HEK293 (cell line): Measurements from ENCODE around the gene KSR1.
"Not testable (repeated sequence)": the region's sequence is repeated elsewhere in the genome, so short reads cannot be mapped to it uniquely, and the experiment has no call there.

ENCODE experiments used
- CTCF ChIA-PET: fragments of 350-600 bp; formaldehyde crosslinking; extraction: SDS; loops from one replicate; lab custom pipeline; 2021; ENCODE audit warnings: antibody characterized with exemption; lab: Yijun Ruan, JAX
- POLR2A ChIA-PET: fragments of 300-600 bp; formaldehyde crosslinking; extraction: SDS; loops from one replicate; lab custom pipeline; 2020; ENCODE audit warnings: antibody characterized with exemption, inconsistent platforms; lab: Yijun Ruan, JAX
- H3K27ac ChIP-seq: fragments of 200-500 bp; sonication (Bioruptor generic); 2 replicates; pipeline ENCODE4 v1.5.1; 2014; ENCODE audit warnings: low read depth, low read length, control low read depth, inconsistent platforms; ENCODE audit errors: extremely low read depth
- H3K36me3 ChIP-seq, 2 experiments: fragments of 200-500 bp in 1 of 2; sonication (Bioruptor generic) in 1 of 2; 1 replicate in 1 of 2; 2 replicates in 1 of 2; pipeline ENCODE4 v1.5.1; 2014 to 2017; ENCODE audit warnings: inconsistent platforms in 2 of 2, low read length in 2 of 2; ENCODE audit not compliant: control insufficient read depth in 2 of 2, insufficient read depth in 1 of 2
- H3K4me1 ChIP-seq: fragments of 200-500 bp; sonication (Bioruptor generic); 2 replicates; pipeline ENCODE4 v1.5.1; 2014; ENCODE audit warnings: mild to moderate bottlenecking, low read length, inconsistent platforms; ENCODE audit not compliant: control insufficient read depth, insufficient read depth
- H3K4me3 ChIP-seq: 2 replicates; pipeline ENCODE4 v1.5.1; 2011; ENCODE audit warnings: low read depth, mild to moderate bottlenecking, control low read depth, low read length, moderate library complexity
- H3K9me3 ChIP-seq: fragments of 200-500 bp; sonication (Bioruptor generic); 2 replicates; pipeline ENCODE4 v1.5.1; 2014; ENCODE audit warnings: low read depth, low read length, inconsistent platforms; ENCODE audit not compliant: control insufficient read depth, insufficient read depth
- GLIS1 ChIP-seq: fragments of 450-650 bp; formaldehyde crosslinking; IDR thresholded peaks from 2 replicates; pipeline ENCODE4 v1.5.1; 2016; ENCODE audit warnings: missing biosample characterization, missing genetic modification characterization
- HOXC10 ChIP-seq: sonication (generic); formaldehyde crosslinking; IDR thresholded peaks from 2 replicates; pipeline ENCODE4 v1.8.1; 2023; ENCODE audit warnings: mild to moderate bottlenecking, missing genetic modification reagents
- OSR2 ChIP-seq: fragments of 450-650 bp; formaldehyde crosslinking; IDR thresholded peaks from 2 replicates; pipeline ENCODE4 v1.5.1; 2016; ENCODE audit warnings: missing biosample characterization, missing genetic modification characterization
- ZNF132 ChIP-seq: fragments of 450-650 bp; formaldehyde crosslinking; IDR thresholded peaks from 2 replicates; pipeline ENCODE4 v1.5.1; 2017; ENCODE audit warnings: missing biosample characterization, missing genetic modification characterization, borderline replicate concordance
- ZNF140 ChIP-seq: fragments of 450-650 bp; formaldehyde crosslinking; IDR thresholded peaks from 2 replicates; pipeline ENCODE4 v1.5.1; 2016; ENCODE audit warnings: missing biosample characterization, missing genetic modification characterization
- ZNF146 ChIP-seq: fragments of 450-650 bp; formaldehyde crosslinking; IDR thresholded peaks from 2 replicates; pipeline ENCODE4 v1.5.1; 2016; ENCODE audit warnings: missing biosample characterization, missing genetic modification characterization
- ZNF202 ChIP-seq: fragments of 450-650 bp; formaldehyde crosslinking; IDR thresholded peaks from 2 replicates; pipeline ENCODE4 v1.5.1; 2016; ENCODE audit warnings: missing biosample characterization, missing genetic modification characterization, borderline replicate concordance
- ZNF266 ChIP-seq: fragments of 450-650 bp; formaldehyde crosslinking; IDR thresholded peaks from 2 replicates; pipeline ENCODE4 v1.5.1; 2016; ENCODE audit warnings: missing biosample characterization, missing genetic modification characterization, low read depth
- ZNF324 ChIP-seq: fragments of 450-650 bp; formaldehyde crosslinking; IDR thresholded peaks from 2 replicates; pipeline ENCODE4 v1.5.1; 2016; ENCODE audit warnings: missing biosample characterization, missing genetic modification characterization
- ZNF37A ChIP-seq: fragments of 450-650 bp; IDR thresholded peaks from 2 replicates; pipeline ENCODE4 v1.5.1; 2018; ENCODE audit warnings: missing biosample characterization, missing genetic modification characterization
- ZNF521 ChIP-seq: fragments of 450-650 bp; formaldehyde crosslinking; IDR thresholded peaks from 2 replicates; pipeline ENCODE4 v1.5.1; 2017; ENCODE audit warnings: missing biosample characterization, mild to moderate bottlenecking, missing genetic modification characterization
- ZNF639 ChIP-seq: fragments of 450-650 bp; formaldehyde crosslinking; IDR thresholded peaks from 2 replicates; pipeline ENCODE4 v1.5.1; 2016; ENCODE audit warnings: missing biosample characterization, missing genetic modification characterization
- ZNF677 ChIP-seq: fragments of 450-650 bp; IDR thresholded peaks from 2 replicates; pipeline ENCODE4 v1.5.0; 2018; ENCODE audit warnings: missing biosample characterization, mild to moderate bottlenecking, missing genetic modification characterization, moderate library complexity
- ZNF747 ChIP-seq: fragments of 450-650 bp; formaldehyde crosslinking; IDR thresholded peaks from 2 replicates; pipeline ENCODE4 v1.5.1; 2016; ENCODE audit warnings: missing biosample characterization, missing genetic modification characterization
- ZNF768 ChIP-seq: fragments of 450-650 bp; formaldehyde crosslinking; IDR thresholded peaks from 2 replicates; pipeline ENCODE4 v1.5.1; 2018; ENCODE audit warnings: missing biosample characterization, mild to moderate bottlenecking, missing genetic modification characterization
- ZNF776 ChIP-seq: fragments of 450-650 bp; formaldehyde crosslinking; IDR thresholded peaks from 2 replicates; pipeline ENCODE4 v1.5.0; 2017; ENCODE audit warnings: missing biosample characterization, missing genetic modification characterization, borderline replicate concordance
- ZNF843 ChIP-seq: fragments of 450-650 bp; formaldehyde crosslinking; IDR thresholded peaks from 2 replicates; pipeline ENCODE4 v1.5.1; 2016; ENCODE audit warnings: missing biosample characterization, missing genetic modification characterization
- TF ChIP-seq, protein P1 (sequence below): fragments of 450-650 bp; formaldehyde crosslinking; IDR thresholded peaks from 2 replicates; pipeline ENCODE4 v1.5.1; 2017; ENCODE audit warnings: missing biosample characterization, mild to moderate bottlenecking, missing genetic modification characterization, moderate library complexity
- TF ChIP-seq, protein P2 (sequence below): fragments of 450-650 bp; formaldehyde crosslinking; IDR thresholded peaks from 2 replicates; pipeline ENCODE4 v1.5.1; 2016; ENCODE audit warnings: missing biosample characterization, missing genetic modification characterization
- TF ChIP-seq, protein P3 (sequence below): fragments of 450-650 bp; formaldehyde crosslinking; IDR thresholded peaks from 2 replicates; pipeline ENCODE4 v1.5.1; 2017; ENCODE audit warnings: missing biosample characterization, missing genetic modification characterization

KSR1 gene

GRCh38 chr17:27421111-27421510, 35.1 kb upstream of the KSR1 start:
- no peaks in the 10 kb centered on the region for H3K4me1 ChIP-seq
- POLR2A ChIA-PET = no interaction called here
- no peaks in the 10 kb centered on the region for H3K9me3 ChIP-seq
- CTCF ChIA-PET = interaction anchor here (0.6 to 0.9 kb wide), 2 partner anchors 9 to 15 kb away, joined by 3 to 4 read pairs; no protein-coding TSS in a partner anchor
- H3K4me3 ChIP-seq = no peak overlapping the region
- no peaks in the 10 kb centered on the region for H3K36me3 ChIP-seq
- no peak overlapping the region for H3K27ac ChIP-seq
- no peak for TF ChIP-seq ZNF324 (tag by site-specific recombination)
- TF ChIP-seq ZNF140 (tag by site-specific recombination) = no peak
- TF ChIP-seq, protein P1, sequence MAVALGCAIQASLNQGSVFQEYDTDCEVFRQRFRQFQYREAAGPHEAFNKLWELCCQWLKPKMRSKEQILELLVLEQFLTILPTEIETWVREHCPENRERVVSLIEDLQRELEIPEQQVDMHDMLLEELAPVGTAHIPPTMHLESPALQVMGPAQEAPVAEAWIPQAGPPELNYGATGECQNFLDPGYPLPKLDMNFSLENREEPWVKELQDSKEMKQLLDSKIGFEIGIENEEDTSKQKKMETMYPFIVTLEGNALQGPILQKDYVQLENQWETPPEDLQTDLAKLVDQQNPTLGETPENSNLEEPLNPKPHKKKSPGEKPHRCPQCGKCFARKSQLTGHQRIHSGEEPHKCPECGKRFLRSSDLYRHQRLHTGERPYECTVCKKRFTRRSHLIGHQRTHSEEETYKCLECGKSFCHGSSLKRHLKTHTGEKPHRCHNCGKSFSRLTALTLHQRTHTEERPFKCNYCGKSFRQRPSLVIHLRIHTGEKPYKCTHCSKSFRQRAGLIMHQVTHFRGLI (tag by site-specific recombination) = no peak
- TF ChIP-seq ZNF768 (tag by site-specific recombination) = no peak
- no peak for TF ChIP-seq ZNF639 (tag by site-specific recombination)
- no peak for TF ChIP-seq ZNF776 (tag by site-specific recombination)
- TF ChIP-seq, protein P2, sequence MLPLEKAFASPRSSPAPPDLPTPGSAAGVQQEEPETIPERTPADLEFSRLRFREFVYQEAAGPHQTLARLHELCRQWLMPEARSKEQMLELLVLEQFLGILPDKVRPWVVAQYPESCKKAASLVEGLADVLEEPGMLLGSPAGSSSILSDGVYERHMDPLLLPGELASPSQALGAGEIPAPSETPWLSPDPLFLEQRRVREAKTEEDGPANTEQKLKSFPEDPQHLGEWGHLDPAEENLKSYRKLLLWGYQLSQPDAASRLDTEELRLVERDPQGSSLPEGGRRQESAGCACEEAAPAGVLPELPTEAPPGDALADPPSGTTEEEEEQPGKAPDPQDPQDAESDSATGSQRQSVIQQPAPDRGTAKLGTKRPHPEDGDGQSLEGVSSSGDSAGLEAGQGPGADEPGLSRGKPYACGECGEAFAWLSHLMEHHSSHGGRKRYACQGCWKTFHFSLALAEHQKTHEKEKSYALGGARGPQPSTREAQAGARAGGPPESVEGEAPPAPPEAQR (tag by site-specific recombination) = no peak
- TF ChIP-seq ZNF521 = no peak
- TF ChIP-seq ZNF843 = no peak
- no peak for TF ChIP-seq ZNF132 (tag by site-specific recombination)

DNA sequence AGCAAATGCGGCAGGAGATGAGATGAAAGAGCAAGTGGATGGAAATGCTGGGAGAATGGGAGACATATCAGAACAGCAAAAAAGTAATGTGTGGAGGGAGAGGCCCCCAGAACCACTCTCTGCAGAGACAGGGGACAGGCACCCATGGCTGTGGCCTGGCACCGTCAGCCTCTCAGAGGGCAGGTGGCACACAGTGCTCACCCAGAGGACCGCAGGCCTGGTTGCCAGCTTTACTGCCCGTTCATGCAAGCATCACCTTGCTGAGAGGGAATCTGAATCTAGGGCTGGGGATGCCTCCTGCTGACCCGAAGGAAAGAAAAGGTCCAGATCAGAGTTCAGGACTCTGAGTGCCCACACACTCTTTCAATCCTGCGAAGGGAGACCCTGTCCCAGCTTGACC, 34.6 kb upstream of the KSR1 start:
- POLR2A ChIA-PET, H3K9me3 ChIP-seq, H3K4me1 ChIP-seq, H3K4me3 ChIP-seq, H3K36me3 ChIP-seq, H3K27ac ChIP-seq: not testable (repeated sequence)
- CTCF ChIA-PET = interaction anchor here (0.7 to 0.9 kb wide), 2 partner anchors 9 to 132 kb away, joined by 3 read pairs; no protein-coding TSS in a partner anchor

- TF ChIP-seq ZNF202 (no peak), ZNF146 (no peak), ZNF677 (tag by site-specific recombination) (no peak)
- ChIA-PET CTCF (interaction anchor here (0.6 to 1.1 kb wide), 3 partner anchors 131 to 178 kb away, joined by 3 read pairs; no protein-coding TSS in a partner anchor), POLR2A (interaction anchor here (0.7 kb wide), 1 partner anchor 21 kb away, joined by 3 read pairs; no protein-coding TSS in a partner anchor)
- H3K9me3 ChIP-seq = no peaks in the 10 kb centered on the region
- no peak overlapping the region for H3K27ac ChIP-seq
- no peak overlapping the region for H3K4me3 ChIP-seq
- H3K4me1 ChIP-seq = no peaks in the 10 kb centered on the region
- H3K36me3 ChIP-seq = no peaks in the 10 kb centered on the region
Measured at GRCh38 chr17:27422601-27423000, 33.6 kb upstream of the KSR1 start.

DNA sequence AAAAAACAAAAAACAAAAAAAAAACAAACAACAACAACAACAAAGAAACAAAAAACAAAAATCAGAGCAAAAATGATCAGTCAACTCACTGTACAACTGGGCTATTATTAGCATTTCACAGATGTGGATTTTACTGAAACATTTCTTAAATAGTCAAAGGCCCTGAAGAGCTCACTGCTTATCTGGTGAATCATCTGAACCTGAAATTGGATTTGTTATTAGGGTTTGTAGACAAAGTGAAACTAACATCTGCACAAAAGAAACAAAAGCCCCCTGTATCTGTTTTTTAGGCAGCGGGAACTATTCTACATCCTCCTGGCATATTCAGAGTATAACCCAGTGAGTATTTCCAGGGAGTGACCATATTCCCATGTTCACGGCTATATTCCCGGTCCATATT, 32.6 kb upstream of the KSR1 start:
- TF ChIP-seq OSR2 = no peak
- TF ChIP-seq, protein P3, sequence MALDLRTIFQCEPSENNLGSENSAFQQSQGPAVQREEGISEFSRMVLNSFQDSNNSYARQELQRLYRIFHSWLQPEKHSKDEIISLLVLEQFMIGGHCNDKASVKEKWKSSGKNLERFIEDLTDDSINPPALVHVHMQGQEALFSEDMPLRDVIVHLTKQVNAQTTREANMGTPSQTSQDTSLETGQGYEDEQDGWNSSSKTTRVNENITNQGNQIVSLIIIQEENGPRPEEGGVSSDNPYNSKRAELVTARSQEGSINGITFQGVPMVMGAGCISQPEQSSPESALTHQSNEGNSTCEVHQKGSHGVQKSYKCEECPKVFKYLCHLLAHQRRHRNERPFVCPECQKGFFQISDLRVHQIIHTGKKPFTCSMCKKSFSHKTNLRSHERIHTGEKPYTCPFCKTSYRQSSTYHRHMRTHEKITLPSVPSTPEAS (tag by site-specific recombination) = no peak
- TF ChIP-seq ZNF37A = no peak
- no peak for TF ChIP-seq ZNF266 (tag by site-specific recombination)
- TF ChIP-seq ZNF747 (tag by site-specific recombination) = no peak
- TF ChIP-seq GLIS1 (tag by site-specific recombination) = no peak
- no peak for TF ChIP-seq HOXC10
- H3K27ac ChIP-seq = no peak overlapping the region
- H3K4me3 ChIP-seq = no peak overlapping the region
- H3K9me3 ChIP-seq = no peaks in the 10 kb centered on the region
- H3K36me3 ChIP-seq = no peaks in the 10 kb centered on the region
- no peaks in the 10 kb centered on the region for H3K4me1 ChIP-seq
- ChIA-PET POLR2A (interaction anchor here (0.7 kb wide), 1 partner anchor 77 kb away, joined by 3 read pairs; no protein-coding TSS in a partner anchor), CTCF (no interaction called here)
